ENCODE results near the gene BCOR. TPM values are rescaled to one million over a fixed set of nuclear protein-coding genes. Genes with fewer than 3 reads are reported as not detected.

BCOR gene
- total RNA-seq, 1 experiment from 2014 or later, result 48.3 TPM

- H3K27ac ChIP-seq (ENCODE audit: low read length), result peak overlapping the region; percentile 71; the same call in 1 of the 2 replicates
- ChIA-PET CTCF (no interaction called here), POLR2A (interaction anchor here (0.5 to 1.0 kb wide), 2 partner anchors 11 to 58 kb away, joined by 6 to 9 read pairs; no protein-coding TSS in a partner anchor)
- DNase-seq (ENCODE audit: low read depth, low spot score) (no peak), ATAC-seq (peak; percentile 30)
- in situ Hi-C loops (cut with HindIII; ENCODE audit: low pct_unique_long_range_greater_than_20kb, low sequenced_read_pairs) (no loop called here), intact Hi-C loops (cut with micrococcal nuclease; ENCODE audit: unreplicated experiment) (no loop called here)
- peak overlapping the region; percentile 43 to 54 for H3K4me3 ChIP-seq (ENCODE audit: low read depth in 2 of 2, low read length in 2 of 2)
- BruUV-seq (replicated peaks), result no TSS peak
- TF ChIP-seq SIN3A (IDR thresholded peaks at IDR 0.05; ENCODE audit: borderline replicate concordance, insufficient read depth, low read depth, low read length), result no peak
- TF ChIP-seq CTCF (IDR thresholded peaks at IDR 0.05), result no peak
- TF ChIP-seq, protein P1, sequence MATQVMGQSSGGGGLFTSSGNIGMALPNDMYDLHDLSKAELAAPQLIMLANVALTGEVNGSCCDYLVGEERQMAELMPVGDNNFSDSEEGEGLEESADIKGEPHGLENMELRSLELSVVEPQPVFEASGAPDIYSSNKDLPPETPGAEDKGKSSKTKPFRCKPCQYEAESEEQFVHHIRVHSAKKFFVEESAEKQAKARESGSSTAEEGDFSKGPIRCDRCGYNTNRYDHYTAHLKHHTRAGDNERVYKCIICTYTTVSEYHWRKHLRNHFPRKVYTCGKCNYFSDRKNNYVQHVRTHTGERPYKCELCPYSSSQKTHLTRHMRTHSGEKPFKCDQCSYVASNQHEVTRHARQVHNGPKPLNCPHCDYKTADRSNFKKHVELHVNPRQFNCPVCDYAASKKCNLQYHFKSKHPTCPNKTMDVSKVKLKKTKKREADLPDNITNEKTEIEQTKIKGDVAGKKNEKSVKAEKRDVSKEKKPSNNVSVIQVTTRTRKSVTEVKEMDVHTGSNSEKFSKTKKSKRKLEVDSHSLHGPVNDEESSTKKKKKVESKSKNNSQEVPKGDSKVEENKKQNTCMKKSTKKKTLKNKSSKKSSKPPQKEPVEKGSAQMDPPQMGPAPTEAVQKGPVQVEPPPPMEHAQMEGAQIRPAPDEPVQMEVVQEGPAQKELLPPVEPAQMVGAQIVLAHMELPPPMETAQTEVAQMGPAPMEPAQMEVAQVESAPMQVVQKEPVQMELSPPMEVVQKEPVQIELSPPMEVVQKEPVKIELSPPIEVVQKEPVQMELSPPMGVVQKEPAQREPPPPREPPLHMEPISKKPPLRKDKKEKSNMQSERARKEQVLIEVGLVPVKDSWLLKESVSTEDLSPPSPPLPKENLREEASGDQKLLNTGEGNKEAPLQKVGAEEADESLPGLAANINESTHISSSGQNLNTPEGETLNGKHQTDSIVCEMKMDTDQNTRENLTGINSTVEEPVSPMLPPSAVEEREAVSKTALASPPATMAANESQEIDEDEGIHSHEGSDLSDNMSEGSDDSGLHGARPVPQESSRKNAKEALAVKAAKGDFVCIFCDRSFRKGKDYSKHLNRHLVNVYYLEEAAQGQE (IDR thresholded peaks at IDR 0.05; ENCODE audit: insufficient read depth in 1 of 2, low read depth in 2 of 2, low read length in 1 of 2), result no peak
- TF ChIP-seq POLR2AphosphoS5 (IDR thresholded peaks at IDR 0.05; ENCODE audit: low read depth, low read length), result no peak
- no peak for TF ChIP-seq TCF7L2 (IDR thresholded peaks at IDR 0.05; ENCODE audit: low read depth, low read length)
- no peaks in the 10 kb centered on the region for H3K9me3 ChIP-seq (ENCODE audit: control insufficient read depth, insufficient read depth, low read depth, low read length)
- H3K36me3 ChIP-seq (ENCODE audit: control insufficient read depth, insufficient read depth, low read length), result no peaks in the 10 kb centered on the region
- H3K27me3 ChIP-seq (ENCODE audit: control insufficient read depth, insufficient read depth, low read length), result no peaks in the 10 kb centered on the region
- H3K4me1 ChIP-seq (ENCODE audit: control insufficient read depth, insufficient read depth, low read length), result peaks cover 16% of the 10 kb centered on the region
Observed at GRCh38 chrX:40098264-40099054, 701 bp upstream of the BCOR start.

GRCh38 chrX:40097141-40097503 lies 636 bp downstream of the BCOR start:
- no peak for DNase-seq (ENCODE audit: low read depth, low spot score)
- Histone ChIP-seq H3K27ac (ENCODE audit: low read length) (no peak overlapping the region), H3K9me3 (ENCODE audit: control insufficient read depth, insufficient read depth, low read depth, low read length) (no peaks in the 10 kb centered on the region), H3K4me1 (ENCODE audit: control insufficient read depth, insufficient read depth, low read length) (peaks cover 14% of the 10 kb centered on the region), H3K36me3 (ENCODE audit: control insufficient read depth, insufficient read depth, low read length) (no peaks in the 10 kb centered on the region), H3K27me3 (ENCODE audit: control insufficient read depth, insufficient read depth, low read length) (no peaks in the 10 kb centered on the region), H3K4me3 (ENCODE audit: low read depth in 2 of 2, low read length in 2 of 2) (peak overlapping the region; percentile 53 to 64)
- no TSS peak for BruUV-seq (replicated peaks)
- intact Hi-C loops (cut with micrococcal nuclease; ENCODE audit: unreplicated experiment) (no loop called here), in situ Hi-C loops (cut with HindIII; ENCODE audit: low pct_unique_long_range_greater_than_20kb, low sequenced_read_pairs) (no loop called here)
- POLR2A ChIA-PET, result interaction anchor here (0.6 to 0.7 kb wide), 2 partner anchors 11 to 72 kb away, joined by 4 to 5 read pairs; no protein-coding TSS in a partner anchor
- TF ChIP-seq, protein P1 (IDR thresholded peaks at IDR 0.05; ENCODE audit: insufficient read depth in 1 of 2, low read depth in 2 of 2, low read length in 1 of 2), result no peak
- TF ChIP-seq TCF7L2 (IDR thresholded peaks at IDR 0.05; ENCODE audit: low read depth, low read length) (no peak), POLR2AphosphoS5 (IDR thresholded peaks at IDR 0.05; ENCODE audit: low read depth, low read length) (no peak; the same call in 1 of the 2 replicates), SIN3A (IDR thresholded peaks at IDR 0.05; ENCODE audit: borderline replicate concordance, insufficient read depth, low read depth, low read length) (no peak), CTCF (IDR thresholded peaks at IDR 0.05) (no peak)
- ATAC-seq, result no peak
- CTCF ChIA-PET, result no interaction called here
